MM.1S (cell line): ENCODE data around the gene TMEM219.

Source experiments
- DNase-seq: peaks from one replicate; pipeline ENCODE4 v3.0.0-alpha.2; 2015
- H2AFZ ChIP-seq: fragments of 300-600 bp; sonication (generic); 2 replicates; pipeline ENCODE4 v1.6.0; 2016; ENCODE audit warnings: antibody characterized with exemption, low read length
- H3F3A ChIP-seq: fragments of 300-600 bp; sonication (generic); 2 replicates; pipeline ENCODE4 v1.6.1; 2016; ENCODE audit warnings: mild to moderate bottlenecking, antibody characterized with exemption, low read length, moderate library complexity, mixed read lengths; ENCODE audit not compliant: insufficient read depth
- H3K27ac ChIP-seq: fragments of 300-600 bp; sonication (generic); 2 replicates; pipeline ENCODE4 v1.5.1; 2016; ENCODE audit warnings: mild to moderate bottlenecking, low read length
- H3K27me3 ChIP-seq: fragments of 300-600 bp; sonication (generic); replicated peaks from 2 replicates; pipeline ENCODE4 v1.6.0; 2016; ENCODE audit warnings: low read length; ENCODE audit not compliant: insufficient read depth
- H3K36me3 ChIP-seq: fragments of 300-600 bp; sonication (generic); replicated peaks from 2 replicates; pipeline ENCODE4 v1.6.1; 2016; ENCODE audit warnings: mild to moderate bottlenecking, low read length, mixed read lengths; ENCODE audit not compliant: insufficient read depth
- H3K4me1 ChIP-seq: fragments of 300-600 bp; sonication (generic); 2 replicates; pipeline ENCODE4 v1.6.1; 2016; ENCODE audit warnings: low read length, mixed read lengths
- H3K4me2 ChIP-seq: fragments of 300-600 bp; sonication (generic); 2 replicates; pipeline ENCODE4 v1.6.0; 2016; ENCODE audit warnings: low read depth, low read length
- H3K4me3 ChIP-seq: fragments of 300-600 bp; sonication (generic); 2 replicates; pipeline ENCODE4 v1.5.1; 2016; ENCODE audit warnings: low read length, mixed read lengths
- H3K79me2 ChIP-seq: fragments of 300-600 bp; sonication (generic); 2 replicates; pipeline ENCODE4 v1.6.1; 2016; ENCODE audit warnings: mixed run types, low read length, mixed read lengths
- H3K9ac ChIP-seq: fragments of 300-600 bp; sonication (generic); 2 replicates; pipeline ENCODE4 v1.6.1; 2016; ENCODE audit warnings: low read length, mixed read lengths
- H3K9me2 ChIP-seq: fragments of 300-600 bp; sonication (generic); replicated peaks from 2 replicates; pipeline ENCODE4 v1.6.1; 2016; ENCODE audit warnings: mild to moderate bottlenecking, low read length, mixed read lengths; ENCODE audit not compliant: insufficient read depth
- H3K9me3 ChIP-seq: fragments of 300-600 bp; sonication (generic); replicated peaks from 2 replicates; pipeline ENCODE4 v1.6.1; 2016; ENCODE audit warnings: mild to moderate bottlenecking, low read length, mixed read lengths; ENCODE audit not compliant: insufficient read depth
- H4K20me1 ChIP-seq: fragments of 300-600 bp; sonication (generic); 2 replicates; pipeline ENCODE4 v1.6.1; 2016; ENCODE audit warnings: mild to moderate bottlenecking, low read length, moderate library complexity, mixed read lengths; ENCODE audit not compliant: insufficient read depth
- CTCF ChIP-seq: fragments of 300-600 bp; sonication (generic); IDR thresholded peaks from 2 replicates; pipeline ENCODE4 v1.5.1; 2016; ENCODE audit warnings: antibody characterized with exemption, low read length, mixed read lengths
- EZH2 ChIP-seq: fragments of 300-600 bp; sonication (generic); optimal IDR thresholded peaks from 2 replicates; pipeline ENCODE3; 2017; ENCODE audit warnings: low read depth, mild to moderate bottlenecking, antibody characterized with exemption, low read length, mixed read lengths
- EZH2phosphoT487 ChIP-seq: fragments of 300-600 bp; sonication (generic); IDR thresholded peaks from 2 replicates; pipeline ENCODE4 v1.6.1; 2018; ENCODE audit warnings: antibody characterized with exemption, low read length

The TMEM219 gene

GRCh38 chr16:29961479-29962343, at the start of gene TMEM219:
Gene TMEM219, plus strand, starts transcription at chr16:29962079. Its CDS starts 1,065 bp downstream, at chr16:29963144.
- Histone ChIP-seq H3K4me1 (peaks cover 5% of the 10 kb centered on the region; the same call in 1 of the 2 replicates), H3K4me3 (peak within 1 kb of the TSS; percentile 76), H3K9ac (peak within 1 kb of the TSS; percentile 84), H3K79me2 (no peaks in the 10 kb centered on the region), H3F3A (0 out of 2 replicates have a peak, but pooled peaks cover 6% of the 10 kb centered on the region), H3K9me3 (no peaks in the 10 kb centered on the region), H3K27ac (peak within 1 kb of the TSS; percentile 55; the same call in 1 of the 2 replicates), H2AFZ (peak within 1 kb of the TSS; percentile 89), H3K9me2 (no peaks in the 10 kb centered on the region), H4K20me1 (no peaks in the 10 kb centered on the region), H3K36me3 (no peaks in the 10 kb centered on the region), H3K27me3 (no peaks in the 10 kb centered on the region), H3K4me2 (peak within 1 kb of the TSS; percentile 94)
- peak; percentile 93 for DNase-seq
- peak; percentile 29 for TF ChIP-seq CTCF
- TF ChIP-seq EZH2, result no peak
- TF ChIP-seq EZH2phosphoT487, result no peak

GRCh38 chr16:29912087-29912486, 49.8 kb upstream of the TMEM219 start:
- Histone ChIP-seq H3K27ac (no peak overlapping the region), H3K4me2 (no peak overlapping the region)
- no peak for DNase-seq

GRCh38 chr16:29913514-29913913, 48.4 kb upstream of the TMEM219 start:
- no peaks in the 10 kb centered on the region for H3K36me3 ChIP-seq
- H3K9ac ChIP-seq, result no peak overlapping the region
- H3K9me2 ChIP-seq, result no peaks in the 10 kb centered on the region
- no peak overlapping the region for H3K4me2 ChIP-seq
- H3K27ac ChIP-seq, result no peak overlapping the region
- H3F3A ChIP-seq, result no peaks in the 10 kb centered on the region
- H2AFZ ChIP-seq, result no peak overlapping the region
- no peaks in the 10 kb centered on the region for H4K20me1 ChIP-seq
- no peak overlapping the region for H3K4me3 ChIP-seq
- TF ChIP-seq EZH2 (no peak), CTCF (no peak), EZH2phosphoT487 (no peak)
- H3K4me1 ChIP-seq, result no peaks in the 10 kb centered on the region
- H3K27me3 ChIP-seq, result no peaks in the 10 kb centered on the region
- H3K9me3 ChIP-seq, result no peaks in the 10 kb centered on the region
- no peaks in the 10 kb centered on the region for H3K79me2 ChIP-seq
- no peak for DNase-seq

More at GRCh38 chr16:29912087-29912486, 49.8 kb upstream of the TMEM219 start:
- no peaks in the 10 kb centered on the region for H3K9me2 ChIP-seq
- H3K9ac ChIP-seq, result no peak overlapping the region
- no peaks in the 10 kb centered on the region for H4K20me1 ChIP-seq
- no peak overlapping the region for H2AFZ ChIP-seq
- H3K36me3 ChIP-seq, result no peaks in the 10 kb centered on the region
- H3F3A ChIP-seq, result no peaks in the 10 kb centered on the region
- H3K4me1 ChIP-seq, result no peaks in the 10 kb centered on the region
- no peaks in the 10 kb centered on the region for H3K79me2 ChIP-seq
- no peaks in the 10 kb centered on the region for H3K27me3 ChIP-seq
- no peak overlapping the region for H3K4me3 ChIP-seq
- TF ChIP-seq CTCF (no peak), EZH2phosphoT487 (no peak), EZH2 (no peak)
- H3K9me3 ChIP-seq, result no peaks in the 10 kb centered on the region
